ENCODE results near the gene GLG1.

Gene GLG1

GRCh38 chr16:74462361-74462760, 144.6 kb downstream of the GLG1 start:
- no peak for TF ChIP-seq POLR2AphosphoS5 (IDR thresholded peaks at IDR 0.05; ENCODE audit: low read depth, low read length)
- TF ChIP-seq, protein P1, sequence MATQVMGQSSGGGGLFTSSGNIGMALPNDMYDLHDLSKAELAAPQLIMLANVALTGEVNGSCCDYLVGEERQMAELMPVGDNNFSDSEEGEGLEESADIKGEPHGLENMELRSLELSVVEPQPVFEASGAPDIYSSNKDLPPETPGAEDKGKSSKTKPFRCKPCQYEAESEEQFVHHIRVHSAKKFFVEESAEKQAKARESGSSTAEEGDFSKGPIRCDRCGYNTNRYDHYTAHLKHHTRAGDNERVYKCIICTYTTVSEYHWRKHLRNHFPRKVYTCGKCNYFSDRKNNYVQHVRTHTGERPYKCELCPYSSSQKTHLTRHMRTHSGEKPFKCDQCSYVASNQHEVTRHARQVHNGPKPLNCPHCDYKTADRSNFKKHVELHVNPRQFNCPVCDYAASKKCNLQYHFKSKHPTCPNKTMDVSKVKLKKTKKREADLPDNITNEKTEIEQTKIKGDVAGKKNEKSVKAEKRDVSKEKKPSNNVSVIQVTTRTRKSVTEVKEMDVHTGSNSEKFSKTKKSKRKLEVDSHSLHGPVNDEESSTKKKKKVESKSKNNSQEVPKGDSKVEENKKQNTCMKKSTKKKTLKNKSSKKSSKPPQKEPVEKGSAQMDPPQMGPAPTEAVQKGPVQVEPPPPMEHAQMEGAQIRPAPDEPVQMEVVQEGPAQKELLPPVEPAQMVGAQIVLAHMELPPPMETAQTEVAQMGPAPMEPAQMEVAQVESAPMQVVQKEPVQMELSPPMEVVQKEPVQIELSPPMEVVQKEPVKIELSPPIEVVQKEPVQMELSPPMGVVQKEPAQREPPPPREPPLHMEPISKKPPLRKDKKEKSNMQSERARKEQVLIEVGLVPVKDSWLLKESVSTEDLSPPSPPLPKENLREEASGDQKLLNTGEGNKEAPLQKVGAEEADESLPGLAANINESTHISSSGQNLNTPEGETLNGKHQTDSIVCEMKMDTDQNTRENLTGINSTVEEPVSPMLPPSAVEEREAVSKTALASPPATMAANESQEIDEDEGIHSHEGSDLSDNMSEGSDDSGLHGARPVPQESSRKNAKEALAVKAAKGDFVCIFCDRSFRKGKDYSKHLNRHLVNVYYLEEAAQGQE (IDR thresholded peaks at IDR 0.05; ENCODE audit: insufficient read depth in 1 of 2, low read depth in 2 of 2, low read length in 2 of 2) = no peak
- no peak for TF ChIP-seq TAF1 (IDR thresholded peaks at IDR 0.05; ENCODE audit: borderline replicate concordance, insufficient read depth, low read length)
- no peak for TF ChIP-seq SIN3A (IDR thresholded peaks at IDR 0.05; ENCODE audit: borderline replicate concordance, insufficient read depth, low read length)
- no peak for TF ChIP-seq FOXP2 (optimal IDR thresholded peaks at IDR 0.05; ENCODE audit: borderline replicate concordance, extremely low read depth, extremely low read length, insufficient read depth)

- TF ChIP-seq SIN3A (IDR thresholded peaks at IDR 0.05; ENCODE audit: borderline replicate concordance, insufficient read depth, low read length) (no peak), FOXP2 (optimal IDR thresholded peaks at IDR 0.05; ENCODE audit: borderline replicate concordance, extremely low read depth, extremely low read length, insufficient read depth) (no peak), POLR2AphosphoS5 (IDR thresholded peaks at IDR 0.05; ENCODE audit: low read depth, low read length) (no peak), TAF1 (IDR thresholded peaks at IDR 0.05; ENCODE audit: borderline replicate concordance, insufficient read depth, low read length) (no peak)
- TF ChIP-seq, protein P1 (IDR thresholded peaks at IDR 0.05; ENCODE audit: insufficient read depth in 1 of 2, low read depth in 2 of 2, low read length in 2 of 2) = no peak
Measured at GRCh38 chr16:74461826-74462225, 145.1 kb downstream of the GLG1 start.

GRCh38 chr16:74460542-74460941, 146.4 kb downstream of the GLG1 start:
- TF ChIP-seq TAF1 (IDR thresholded peaks at IDR 0.05; ENCODE audit: borderline replicate concordance, insufficient read depth, low read length) = no peak
- TF ChIP-seq SIN3A (IDR thresholded peaks at IDR 0.05; ENCODE audit: borderline replicate concordance, insufficient read depth, low read length) = no peak
- TF ChIP-seq POLR2AphosphoS5 (IDR thresholded peaks at IDR 0.05; ENCODE audit: low read depth, low read length) = no peak
- TF ChIP-seq, protein P1 (IDR thresholded peaks at IDR 0.05; ENCODE audit: insufficient read depth in 1 of 2, low read depth in 2 of 2, low read length in 2 of 2) = no peak
- no peak for TF ChIP-seq FOXP2 (optimal IDR thresholded peaks at IDR 0.05; ENCODE audit: borderline replicate concordance, extremely low read depth, extremely low read length, insufficient read depth)

GRCh38 chr16:74456290-74456625, 150.7 kb downstream of the GLG1 start:
- no peak for TF ChIP-seq SIN3A (IDR thresholded peaks at IDR 0.05; ENCODE audit: borderline replicate concordance, insufficient read depth, low read length)
- TF ChIP-seq FOXP2 (optimal IDR thresholded peaks at IDR 0.05; ENCODE audit: borderline replicate concordance, extremely low read depth, extremely low read length, insufficient read depth) = no peak
- no peak for TF ChIP-seq POLR2AphosphoS5 (IDR thresholded peaks at IDR 0.05; ENCODE audit: low read depth, low read length)
- no peak for TF ChIP-seq TAF1 (IDR thresholded peaks at IDR 0.05; ENCODE audit: borderline replicate concordance, insufficient read depth, low read length)
- TF ChIP-seq, protein P1 (IDR thresholded peaks at IDR 0.05; ENCODE audit: insufficient read depth in 1 of 2, low read depth in 2 of 2, low read length in 2 of 2) = no peak

Data from PFSK-1 (cell line).